WTC11 (cell line): ENCODE data around the gene SLC44A1. TPM values are rescaled to one million over a fixed set of nuclear protein-coding genes. Genes with fewer than 3 reads are reported as not detected.

Experiments
- ATAC-seq: fragments of 200-7000 bp; cut with Tn5 transposase; 2 replicates; pipeline ENCODE4 v1.10.0; 2021; ENCODE audit warnings: mild to moderate bottlenecking, moderate library complexity
- Bru-seq: library from RNA; stranded (reverse); fragments of 400-500 nt; gene quantifications from one replicate; lab custom pipeline; 2021; lab: Mats Ljungman, UMichigan
- CTCF ChIA-PET: fragments of 300-600 bp; sonication (Branson Sonifier 250); formaldehyde crosslinking; loops from one replicate; lab custom pipeline; 2021; ENCODE audit warnings: antibody characterized with exemption; lab: Charles Lee
- POLR2A ChIA-PET: fragments of 350-600 bp; sonication (Branson Sonifier 250); formaldehyde crosslinking; loops from one replicate; lab custom pipeline; 2021; ENCODE audit warnings: antibody characterized with exemption; lab: Charles Lee
- DNase-seq: peaks from one replicate; pipeline ENCODE4 v3.0.0; 2021; ENCODE audit warnings: low spot score
- H3K27ac Mint-ChIP-seq: 2 replicates; pipeline ENCODE4 v1.8.0; 2021; ENCODE audit warnings: mixed read lengths
- H3K27me3 Mint-ChIP-seq: 2 replicates; pipeline ENCODE4 v1.8.0; 2021; ENCODE audit warnings: low read depth, mild to moderate bottlenecking, moderate library complexity, mixed read lengths
- H3K36me3 Mint-ChIP-seq: 2 replicates; pipeline ENCODE4 v1.8.0; 2021; ENCODE audit warnings: mixed read lengths
- H3K4me1 Mint-ChIP-seq: 2 replicates; pipeline ENCODE4 v1.8.0; 2022; ENCODE audit warnings: mixed read lengths
- H3K4me3 Mint-ChIP-seq: 2 replicates; pipeline ENCODE4 v1.8.0; 2021; ENCODE audit warnings: mild to moderate bottlenecking, moderate library complexity, mixed read lengths
- H3K9me3 Mint-ChIP-seq: 2 replicates; pipeline ENCODE4 v1.8.0; 2021; ENCODE audit warnings: mixed read lengths
- ATF1 ChIP-seq: sonication (generic); formaldehyde crosslinking; IDR thresholded peaks from 2 replicates; pipeline ENCODE4 v1.8.1; 2023; ENCODE audit warnings: mild to moderate bottlenecking, moderate library complexity, missing genetic modification reagents
- ATF3 ChIP-seq: sonication (generic); formaldehyde crosslinking; conservative IDR thresholded peaks from 2 replicates; pipeline ENCODE4 v1.8.1; 2022; ENCODE audit warnings: mild to moderate bottlenecking, missing genetic modification reagents
- CBFB ChIP-seq: sonication (generic); formaldehyde crosslinking; IDR thresholded peaks from 2 replicates; pipeline ENCODE4 v1.8.1; 2022; ENCODE audit warnings: mild to moderate bottlenecking, low read depth, missing genetic modification reagents
- CDX4 ChIP-seq: fragments of 250-450 bp; sonication (Bioruptor Pico); IDR thresholded peaks from 2 replicates; pipeline ENCODE4 v1.9.0; 2021; ENCODE audit warnings: moderate library complexity, mild to moderate bottlenecking, inconsistent platforms, borderline replicate concordance
- CTCF ChIP-seq: fragments of 200-600 bp; IDR thresholded peaks from 2 replicates; pipeline ENCODE4 v1.8.0; 2022; ENCODE audit warnings: antibody characterized with exemption
- E2F4 ChIP-seq: sonication (generic); formaldehyde crosslinking; IDR thresholded peaks from 2 replicates; pipeline ENCODE4 v1.8.1; 2022; ENCODE audit warnings: low read depth, mild to moderate bottlenecking, moderate library complexity, missing genetic modification reagents, borderline replicate concordance
- ELF4 ChIP-seq: sonication (generic); formaldehyde crosslinking; IDR thresholded peaks from 2 replicates; pipeline ENCODE4 v1.8.1; 2022; ENCODE audit warnings: low read depth, mild to moderate bottlenecking, moderate library complexity, missing genetic modification reagents
- ERG ChIP-seq: fragments of 250-450 bp; sonication (Bioruptor Pico); IDR thresholded peaks from 2 replicates; pipeline ENCODE4 v1.8.0; 2021; ENCODE audit warnings: mild to moderate bottlenecking
- ESRRA ChIP-seq: sonication (generic); formaldehyde crosslinking; IDR thresholded peaks from 2 replicates; pipeline ENCODE4 v1.8.1; 2022; ENCODE audit warnings: mild to moderate bottlenecking, missing genetic modification reagents, borderline replicate concordance
- FOXP4 ChIP-seq: sonication (generic); formaldehyde crosslinking; IDR thresholded peaks from 2 replicates; pipeline ENCODE4 v1.8.0; 2022; ENCODE audit warnings: mild to moderate bottlenecking, missing genetic modification reagents
- HMGA2 ChIP-seq: fragments of 250-450 bp; sonication (Bioruptor Pico); IDR thresholded peaks from 2 replicates; pipeline ENCODE4 v1.4.0; 2021; ENCODE audit warnings: mild to moderate bottlenecking, moderate library complexity
- JAZF1 ChIP-seq: fragments of 250-450 bp; sonication (Bioruptor Pico); IDR thresholded peaks from 2 replicates; pipeline ENCODE4 v1.9.0; 2021; ENCODE audit warnings: moderate library complexity, mild to moderate bottlenecking, inconsistent platforms
- MLX ChIP-seq: sonication (generic); formaldehyde crosslinking; IDR thresholded peaks from 2 replicates; pipeline ENCODE4 v1.8.1; 2023; ENCODE audit warnings: mild to moderate bottlenecking, missing genetic modification reagents, moderate library complexity
- NFE2L1 ChIP-seq: sonication (generic); formaldehyde crosslinking; IDR thresholded peaks from 2 replicates; pipeline ENCODE4 v1.8.1; 2023; ENCODE audit warnings: missing genetic modification reagents
- NFYB ChIP-seq: sonication (generic); formaldehyde crosslinking; conservative IDR thresholded peaks from 2 replicates; pipeline ENCODE4 v1.8.0; 2022; ENCODE audit warnings: low read depth, missing genetic modification reagents
- NR2C2 ChIP-seq: sonication (generic); formaldehyde crosslinking; IDR thresholded peaks from 2 replicates; pipeline ENCODE4 v1.8.0; 2022; ENCODE audit warnings: mild to moderate bottlenecking, missing genetic modification reagents
- PREB ChIP-seq: sonication (generic); formaldehyde crosslinking; IDR thresholded peaks from 2 replicates; pipeline ENCODE4 v1.8.1; 2022; ENCODE audit warnings: mild to moderate bottlenecking, missing genetic modification reagents, moderate library complexity, borderline replicate concordance
- SMAD4 ChIP-seq: sonication (generic); formaldehyde crosslinking; IDR thresholded peaks from 2 replicates; pipeline ENCODE4 v1.8.0; 2022; ENCODE audit warnings: mild to moderate bottlenecking, missing genetic modification reagents
- SP1 ChIP-seq: sonication (generic); formaldehyde crosslinking; conservative IDR thresholded peaks from 2 replicates; pipeline ENCODE4 v1.8.1; 2022; ENCODE audit warnings: missing genetic modification reagents
- ZBTB21 ChIP-seq: sonication (generic); formaldehyde crosslinking; IDR thresholded peaks from 2 replicates; pipeline ENCODE4 v1.8.1; 2023; ENCODE audit warnings: mild to moderate bottlenecking, missing genetic modification reagents, borderline replicate concordance
- ZNF219 ChIP-seq: sonication (generic); formaldehyde crosslinking; IDR thresholded peaks from 2 replicates; pipeline ENCODE4 v1.8.0; 2023; ENCODE audit warnings: missing genetic modification reagents, mild to moderate bottlenecking, borderline replicate concordance
- ZNF232 ChIP-seq: sonication (generic); formaldehyde crosslinking; IDR thresholded peaks from 2 replicates; pipeline ENCODE4 v1.8.0; 2022; ENCODE audit warnings: mild to moderate bottlenecking, missing genetic modification reagents
- ZNF423 ChIP-seq: fragments of 250-450 bp; sonication (Bioruptor Pico); IDR thresholded peaks from 2 replicates; pipeline ENCODE4 v2.1.2; 2022; ENCODE audit warnings: mild to moderate bottlenecking, moderate library complexity
- ZNF512 ChIP-seq: sonication (generic); formaldehyde crosslinking; IDR thresholded peaks from 2 replicates; pipeline ENCODE4 v1.8.1; 2022; ENCODE audit warnings: missing genetic modification reagents, borderline replicate concordance
- long read RNA-seq, 3 experiments: library from RNA in 1 of 3; library from capped mRNA in 1 of 3; library from polyadenylated mRNA in 1 of 3; unstranded in 2 of 3; stranded (forward) in 1 of 3; transcript quantifications; one replicate each; pipeline ENCODE4 v2.0.0, GENCODE V29; 2021
- total RNA-seq: library from RNA; stranded (reverse); gene quantifications from 3 replicates; pipeline ENCODE4 v1.2.3, GENCODE V29; 2021

The SLC44A1 gene
- total RNA-seq: 45.9 to 48.9 TPM (median 47.6 TPM) in 3 replicates
- percentile 75 among the genes with signal in this experiment for Bru-seq, nascent RNA
- long read RNA-seq, experiment 1, full-length matches to known transcripts: 273 of 379 reads
- long read RNA-seq, experiment 1, partial matches to known transcripts: 38 of 379 reads
- long read RNA-seq, experiment 1, other reads (novel, unspliced or antisense): 68 of 379 reads
- long read RNA-seq, experiment 2, full-length matches to known transcripts: 20 of 79 reads
- long read RNA-seq, experiment 2, partial matches to known transcripts: 15 of 79 reads
- long read RNA-seq, experiment 2, other reads (novel, unspliced or antisense): 44 of 79 reads
- long read RNA-seq, experiment 3, partial matches to known transcripts: 8 of 9 reads
- long read RNA-seq, experiment 3, other reads (novel, unspliced or antisense): 1 of 9 reads

- H3K27ac Mint-ChIP-seq: peak within 1 kb of the TSS; percentile 95
- POLR2A ChIA-PET: interaction anchor here (0.5 to 3.7 kb wide), 22 partner anchors 10 to 381 kb away, joined by 3 to 25 read pairs (median 4); partner anchors contain the start of genes ABCA1 and FSD1L
- CTCF ChIA-PET: interaction anchor here (0.5 to 2.6 kb wide), 23 partner anchors 15 to 436 kb away, joined by 3 to 23 read pairs (median 4); no protein-coding TSS in a partner anchor
- peaks cover 71% of the 10 kb centered on the region for H3K4me1 Mint-ChIP-seq
- DNase-seq (peak; percentile 92), ATAC-seq (peak; percentile 76)
- no peaks in the 10 kb centered on the region for H3K36me3 Mint-ChIP-seq
- H3K9me3 Mint-ChIP-seq: no peaks in the 10 kb centered on the region
- H3K27me3 Mint-ChIP-seq: no peaks in the 10 kb centered on the region
- H3K4me3 Mint-ChIP-seq: peak within 1 kb of the TSS; percentile 85
- peak; percentile 91 for TF ChIP-seq SP1 (CRISPR knock-in tag)
- 0 out of 2 replicates have a peak, but pooled peaks have one; percentile 5 for TF ChIP-seq ZNF423 (CRISPR knock-in tag)
- TF ChIP-seq JAZF1 (CRISPR knock-in tag): no peak
- no peak for TF ChIP-seq NFYB
- 0 out of 2 replicates have a peak, but pooled peaks have one; percentile 79 for TF ChIP-seq PREB
- no peak; the same call in 1 of the 2 replicates for TF ChIP-seq ELF4 (CRISPR knock-in tag)
- no peak for TF ChIP-seq ATF1 (CRISPR knock-in tag)
- no peak for TF ChIP-seq ZNF219 (CRISPR knock-in tag)
- 0 out of 2 replicates have a peak, but pooled peaks have one; percentile 11 for TF ChIP-seq ERG (CRISPR knock-in tag)
- no peak for TF ChIP-seq CDX4
- TF ChIP-seq HMGA2 (CRISPR knock-in tag): no peak
- no peak for TF ChIP-seq NR2C2
- no peak for TF ChIP-seq SMAD4
- TF ChIP-seq NFE2L1: peak; percentile 84
- no peak for TF ChIP-seq ZNF512 (CRISPR knock-in tag)
- TF ChIP-seq CBFB: peak; percentile 97
- TF ChIP-seq FOXP4 (CRISPR knock-in tag): peak; percentile 67
- peak; percentile 75; the same call in 1 of the 2 replicates for TF ChIP-seq E2F4 (CRISPR knock-in tag)
- no peak; the same call in none of the 2 replicates for TF ChIP-seq ZBTB21 (CRISPR knock-in tag)
- no peak for TF ChIP-seq CTCF
- peak; percentile 76; the same call in 1 of the 2 replicates for TF ChIP-seq ZNF232 (CRISPR knock-in tag)
- no peak for TF ChIP-seq ATF3 (CRISPR knock-in tag)
- no peak for TF ChIP-seq MLX
- TF ChIP-seq ESRRA: peak; percentile 42; the same call in 1 of the 2 replicates
These were observed at the start of gene SLC44A1 for GRCh38 chr9:105244003-105244733. TSS of gene SLC44A1 (plus strand) at chr9:105244651. CDS start at chr9:105244869, 218 bp downstream.
